HG03432 (cell line): ENCODE results near the gene SPSB3.

ENCODE experiments used
- ATAC-seq: cut with Tn5 transposase; IDR thresholded peaks from one replicate; pipeline ENCODE4 v1.9.1; 2021; ENCODE audit warnings: mild to moderate bottlenecking, moderate library complexity; ENCODE audit not compliant: unreplicated experiment

The SPSB3 gene

GRCh38 chr16:1765826-1766225 is 16.5 kb downstream of the SPSB3 start:
- no peak for ATAC-seq

- ATAC-seq, result no peak
Observed at GRCh38 chr16:1764971-1765370, 17.4 kb downstream of the SPSB3 start.

DNA sequence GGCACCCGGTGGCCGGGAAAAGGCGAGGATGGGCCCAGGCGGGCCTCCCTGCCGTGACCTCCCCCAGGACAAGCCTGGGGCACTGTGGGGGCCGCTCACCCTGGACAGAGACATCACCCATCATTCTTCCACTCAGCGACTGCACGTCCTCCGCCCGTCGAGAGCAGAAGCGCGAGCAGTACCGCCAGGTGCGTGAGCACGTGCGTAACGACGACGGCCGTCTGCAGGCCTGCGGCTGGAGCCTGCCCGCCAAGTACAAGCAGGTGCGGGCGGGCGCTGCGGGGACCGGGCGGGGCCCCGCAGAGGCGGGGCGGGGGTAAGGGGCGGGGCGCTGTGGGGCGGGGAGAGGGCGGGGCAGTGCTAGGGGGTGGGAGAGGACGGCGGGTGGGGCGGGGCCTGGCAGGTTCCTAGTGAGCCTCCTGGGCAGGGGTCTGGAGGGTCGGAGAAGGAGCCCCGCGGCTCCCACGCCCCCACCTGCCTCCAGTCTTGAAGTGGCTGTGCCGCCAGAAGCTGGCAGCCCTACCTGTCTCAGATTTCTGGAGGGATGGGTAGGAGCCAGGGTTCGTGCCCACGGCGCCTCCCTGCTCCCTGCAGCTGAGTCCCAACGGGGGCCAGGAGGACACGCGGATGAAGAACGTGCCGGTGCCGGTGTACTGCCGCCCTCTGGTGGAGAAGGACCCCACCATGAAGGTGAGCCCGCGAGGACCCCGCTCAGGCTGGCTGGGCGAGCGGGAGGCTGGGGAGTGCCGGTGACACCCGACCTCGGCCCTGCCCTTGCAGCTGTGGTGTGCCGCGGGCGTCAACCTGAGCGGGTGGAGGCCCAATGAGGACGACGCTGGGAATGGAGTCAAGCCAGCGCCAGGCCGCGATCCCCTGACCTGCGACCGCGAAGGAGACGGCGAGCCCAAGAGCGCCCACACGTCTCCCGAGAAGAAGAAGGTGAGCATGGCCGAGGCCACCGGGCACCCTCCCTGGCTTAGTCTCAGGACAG is 18.6 kb downstream of the SPSB3 start:
- no peak for ATAC-seq

DNA sequence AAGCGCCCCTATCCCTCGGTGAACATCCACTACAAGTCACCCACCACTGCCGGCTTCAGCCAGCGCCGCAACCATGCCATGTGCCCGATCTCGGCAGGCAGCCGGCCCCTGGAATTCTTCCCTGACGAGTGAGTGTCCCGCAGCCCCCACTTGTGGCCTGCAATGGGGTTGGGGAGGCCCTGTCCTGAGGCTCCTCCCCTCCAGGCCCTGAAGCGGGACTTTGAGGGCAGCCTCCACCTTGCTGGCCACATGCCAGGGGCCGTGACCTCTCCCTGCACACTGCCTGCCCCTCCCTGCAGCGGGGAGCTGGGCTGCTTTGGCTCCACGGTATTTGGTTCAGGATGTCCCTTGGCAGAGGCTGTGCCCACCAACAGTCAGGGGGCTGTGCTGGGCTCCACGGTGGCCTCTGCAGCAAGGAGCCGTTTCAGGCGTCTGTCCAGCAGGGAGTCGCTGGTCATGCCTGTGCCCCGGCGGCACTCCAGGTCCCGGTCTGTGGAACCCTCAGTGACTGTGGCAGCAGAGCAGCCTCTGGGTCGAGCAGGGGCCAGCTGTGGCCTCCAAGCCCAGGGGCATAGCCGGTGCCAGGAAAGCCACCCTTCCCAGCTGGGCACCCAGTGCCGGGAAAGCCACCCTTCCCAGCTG is 19.4 kb downstream of the SPSB3 start:
- ATAC-seq, result no peak

DNA sequence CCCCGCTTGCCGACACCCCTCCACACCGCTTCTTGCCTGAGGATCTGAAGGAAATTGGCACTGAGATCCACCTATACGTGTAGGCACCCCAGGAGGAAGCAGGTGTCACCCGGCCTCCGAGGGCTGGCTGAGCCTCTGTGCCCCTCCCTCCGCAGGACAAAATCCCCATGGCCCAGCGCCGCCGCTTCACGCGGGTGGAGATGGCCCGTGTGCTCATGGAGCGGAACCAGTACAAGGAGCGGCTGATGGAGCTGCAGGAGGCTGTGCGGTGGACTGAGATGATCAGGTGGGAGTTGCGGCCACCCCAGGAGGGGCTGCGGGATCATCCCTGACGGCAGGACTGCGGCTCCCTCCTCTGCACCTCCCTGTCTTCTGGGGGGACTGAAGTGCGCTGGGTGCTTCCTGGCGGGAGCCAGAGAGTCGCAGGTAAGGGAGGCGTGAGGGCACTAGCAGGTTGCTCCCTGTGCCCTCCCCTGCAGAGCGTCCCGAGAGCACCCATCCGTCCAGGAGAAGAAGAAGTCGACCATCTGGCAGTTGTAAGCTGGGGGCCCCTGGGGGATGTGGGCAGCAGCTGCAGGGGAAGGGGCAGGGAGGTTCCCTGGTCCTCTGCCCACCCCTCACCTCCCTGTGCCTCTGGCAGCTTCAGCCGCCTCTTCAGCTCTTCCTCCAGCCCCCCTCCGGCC is 20.0 kb downstream of the SPSB3 start:
- ATAC-seq, result no peak

DNA sequence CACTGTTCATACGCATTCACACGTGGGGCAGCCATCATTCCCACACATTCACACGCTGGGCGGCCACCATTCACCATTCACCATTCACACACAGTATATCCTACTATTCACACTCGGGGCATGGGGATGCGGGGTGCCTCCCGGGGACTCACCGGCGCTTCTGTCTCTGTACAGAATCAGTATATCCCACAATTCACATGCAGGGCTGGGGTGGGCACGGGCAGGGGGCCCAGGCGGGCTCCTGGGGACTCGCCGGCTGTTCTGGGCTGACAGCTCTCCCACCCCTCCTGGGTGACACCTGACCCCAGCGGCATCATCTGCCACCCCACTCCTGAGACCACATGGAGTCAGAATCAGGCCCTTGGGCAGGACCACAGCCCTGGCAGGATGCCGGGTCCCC is 20.6 kb downstream of the SPSB3 start:
- ATAC-seq, result no peak

DNA sequence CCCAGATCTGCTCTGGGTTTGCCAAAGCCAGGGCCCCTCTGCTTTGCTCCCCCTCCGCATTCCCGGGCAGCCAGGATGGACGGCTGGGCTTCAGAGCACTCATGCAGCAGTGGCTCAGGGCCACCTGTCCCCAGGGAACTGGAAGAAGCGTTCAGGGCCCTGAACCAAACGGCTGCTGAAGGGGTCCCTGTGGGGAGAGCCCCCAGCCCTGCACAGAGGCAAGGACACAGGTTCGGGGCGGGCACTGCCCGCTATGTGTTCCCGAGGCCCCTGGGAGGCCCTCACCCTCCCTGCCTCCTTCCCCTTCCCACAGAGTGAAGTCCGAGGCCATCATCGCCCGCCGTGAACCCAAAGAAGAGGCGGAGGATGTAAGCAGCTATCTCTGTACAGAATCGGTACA is 21.5 kb downstream of the SPSB3 start:
- ATAC-seq, result no peak

GRCh38 chr16:1759511-1759910 is 22.9 kb downstream of the SPSB3 start:
- no peak for ATAC-seq

- no peak for ATAC-seq
Observed at GRCh38 chr16:1758923-1759322, 23.4 kb downstream of the SPSB3 start.

- ATAC-seq, result no peak
Observed at GRCh38 chr16:1757714-1758461, 24.5 kb downstream of the SPSB3 start.

DNA sequence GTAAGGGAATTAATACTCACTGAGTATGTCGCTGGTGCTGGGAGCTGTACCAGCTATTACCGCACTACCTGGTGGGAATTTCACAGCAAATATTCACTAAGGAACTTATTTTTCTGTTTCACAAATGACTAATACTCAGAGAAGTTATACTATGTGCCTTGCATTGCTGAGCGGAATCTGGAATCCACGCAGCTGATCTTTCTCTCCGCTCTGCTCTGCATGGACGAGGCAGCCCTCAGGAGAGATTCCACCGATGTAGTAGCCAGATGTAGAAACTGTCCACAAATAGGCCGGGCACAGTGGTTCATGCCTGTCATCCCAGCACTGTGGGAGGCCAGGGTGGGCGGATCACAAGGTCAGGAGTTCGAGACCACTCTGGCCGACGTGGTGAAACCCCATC is 28.2 kb downstream of the SPSB3 start:
- no peak for ATAC-seq

DNA sequence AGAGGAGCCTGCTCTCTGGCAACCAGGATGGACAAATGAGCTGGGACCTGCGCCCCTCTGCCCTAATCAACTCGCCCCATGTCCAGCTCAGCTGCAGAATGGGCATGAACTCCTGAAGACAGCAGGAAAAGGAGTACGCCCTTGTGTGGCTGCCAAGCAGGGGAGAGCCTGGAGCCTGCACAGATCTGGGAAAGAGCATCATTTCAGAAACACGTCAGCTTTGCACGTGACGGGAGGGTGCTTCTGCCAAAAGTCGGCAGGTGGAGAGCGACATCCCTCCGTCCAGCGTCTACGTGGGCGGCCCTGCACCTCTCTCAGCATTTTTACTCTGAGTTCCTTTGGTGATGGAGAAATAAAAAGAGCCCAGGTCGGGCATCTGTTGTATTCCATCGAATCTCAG is 29.5 kb downstream of the SPSB3 start:
- no peak for ATAC-seq

DNA sequence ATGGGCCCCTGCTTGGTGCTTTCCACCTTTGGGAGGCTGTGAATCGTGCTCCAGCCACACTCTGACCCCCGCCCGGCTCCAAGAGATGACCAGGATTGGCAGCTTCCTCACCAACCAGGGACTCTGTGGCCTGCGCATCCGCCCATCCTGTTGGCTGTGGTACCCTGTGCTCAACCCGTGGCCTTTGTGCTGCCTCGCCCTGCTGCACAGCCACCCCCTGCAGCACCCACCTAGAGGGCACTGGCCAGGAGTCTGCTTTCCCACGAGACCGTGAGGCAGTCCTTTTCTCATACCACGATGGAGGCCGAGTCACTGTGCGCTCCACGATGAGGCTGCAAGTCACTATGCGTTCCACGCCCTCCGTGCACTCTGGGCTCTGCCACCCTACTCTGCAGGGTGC is 30.4 kb downstream of the SPSB3 start:
- no peak for ATAC-seq

- ATAC-seq, result no peak
Observed at GRCh38 chr16:1749152-1750117, 32.9 kb downstream of the SPSB3 start.

DNA sequence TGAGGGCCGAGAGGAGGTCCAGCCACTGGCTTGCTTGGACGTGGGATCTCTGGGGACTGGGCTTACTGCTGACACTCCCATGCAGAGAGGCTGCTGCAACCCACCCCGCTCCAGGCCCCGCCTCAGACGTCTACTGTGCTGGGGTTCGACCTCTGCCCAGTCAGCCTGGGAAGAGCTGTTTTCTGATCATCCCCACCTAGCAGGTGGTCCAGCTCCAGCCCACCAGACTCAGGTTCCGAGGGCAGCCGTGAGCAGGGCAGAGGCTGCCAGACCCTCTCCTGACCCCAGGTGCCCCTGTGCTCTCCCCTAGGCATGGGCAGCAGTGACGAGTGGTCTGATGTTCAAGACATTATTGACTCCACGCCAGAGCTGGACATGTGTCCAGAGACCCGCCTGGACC is 34.4 kb downstream of the SPSB3 start:
- ATAC-seq, result no peak

DNA sequence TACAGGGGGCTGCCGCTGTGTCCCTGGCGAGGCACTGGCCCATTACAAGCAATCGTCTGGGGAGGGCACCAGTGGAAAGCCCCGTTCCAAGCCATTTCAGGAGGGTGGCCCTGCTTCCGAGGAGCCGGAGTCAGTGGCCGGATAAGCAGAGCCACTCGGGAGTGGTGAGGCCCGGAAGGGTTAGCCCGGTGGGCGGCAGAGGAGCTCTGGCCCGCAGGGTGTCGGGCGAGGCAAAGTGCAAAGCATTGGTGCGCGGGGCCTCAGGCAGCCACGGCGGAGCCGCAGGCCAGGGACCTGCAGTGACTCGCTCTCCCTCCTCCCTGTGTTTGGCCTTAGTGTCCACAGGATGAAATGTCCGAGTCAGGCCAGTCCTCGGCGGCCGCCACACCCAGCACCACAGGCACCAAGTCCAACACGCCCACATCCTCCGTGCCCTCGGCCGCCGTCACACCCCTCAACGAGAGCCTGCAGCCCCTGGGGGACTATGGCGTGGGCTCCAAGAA is 35.6 kb downstream of the SPSB3 start:
- ATAC-seq, result no peak

- ATAC-seq, result no peak
Observed at GRCh38 chr16:1745900-1746692, 36.3 kb downstream of the SPSB3 start.

DNA sequence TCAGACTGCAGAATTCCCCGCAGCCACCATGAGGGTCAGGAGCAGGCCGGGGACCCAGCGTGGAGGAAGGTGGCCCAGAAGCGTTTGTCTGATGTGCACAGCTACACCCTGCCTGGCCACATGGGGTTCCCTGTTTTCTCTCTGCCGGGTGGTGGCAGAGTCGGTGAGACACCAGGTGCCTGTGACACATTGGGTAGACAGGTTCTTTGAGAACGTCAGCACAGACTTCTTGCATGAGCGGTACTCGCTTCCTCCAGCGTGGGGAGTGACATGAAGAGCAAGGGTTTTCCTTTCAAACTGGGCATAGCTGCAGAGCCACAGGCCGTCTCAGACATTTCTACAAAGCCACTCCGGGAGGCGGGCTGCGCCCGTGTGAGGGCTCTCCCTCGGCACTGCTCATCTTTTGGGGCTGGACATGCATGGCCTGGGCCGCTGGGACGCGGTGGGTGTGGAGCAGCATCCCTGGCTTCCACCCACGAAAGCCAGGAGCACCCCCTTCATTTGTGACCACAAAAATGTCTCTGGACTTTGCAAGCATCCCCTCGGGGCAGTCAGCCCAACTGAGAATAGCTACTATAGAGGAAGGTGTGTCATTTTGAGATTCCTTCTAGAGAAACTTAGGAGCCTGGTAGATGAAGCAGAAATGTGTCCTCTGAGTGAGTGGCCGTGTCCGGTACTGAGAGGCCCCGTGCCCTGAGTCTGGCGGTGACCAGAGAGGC is 37.0 kb downstream of the SPSB3 start:
- no peak for ATAC-seq
